ENCODE results near the gene IST1. TPM values are rescaled to one million over a fixed set of nuclear protein-coding genes. Genes with fewer than 3 reads are reported as not detected.
"Not testable (repeated sequence)": the region's sequence is repeated elsewhere in the genome, so short reads cannot be mapped to it uniquely, and the experiment has no call there.

Gene IST1
- total RNA-seq, 1 donor from 2014 or later: 141 TPM

- DNase-seq (ENCODE audit: low read depth in 2 of 2): no peak
Measured at GRCh38 chr16:71880176-71880575, 15.2 kb upstream of the IST1 start.

DNA sequence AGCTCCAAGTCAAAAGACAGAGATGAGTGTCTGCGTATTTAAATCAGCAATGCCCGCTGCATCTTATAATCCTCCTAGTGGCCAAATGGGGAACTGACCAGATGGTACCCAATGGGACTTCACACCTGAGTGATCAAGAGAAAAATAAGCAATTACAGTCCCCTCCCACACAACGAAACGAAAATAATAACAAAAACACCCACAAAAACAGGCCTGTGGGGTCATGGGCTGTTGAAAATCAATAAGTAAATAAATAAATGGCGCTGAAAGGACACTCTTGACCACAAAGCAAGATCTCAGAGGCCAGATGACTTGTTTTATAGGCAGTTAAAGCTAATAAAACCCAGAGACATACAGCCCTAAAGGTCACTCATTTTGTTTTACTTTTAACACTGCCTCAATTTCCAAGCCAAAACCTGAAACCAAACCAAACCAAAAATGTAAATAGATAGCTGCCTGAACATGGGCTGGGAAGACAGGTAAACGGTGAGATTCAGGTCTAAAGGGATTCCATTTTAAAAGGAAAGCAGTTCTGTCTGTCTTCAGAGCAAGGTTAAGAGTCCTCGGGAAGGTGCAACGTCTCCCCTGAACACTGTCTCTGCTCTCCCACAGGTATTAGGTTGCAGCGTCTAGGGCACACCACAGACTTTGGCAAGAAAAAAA is 12.7 kb upstream of the IST1 start:
- peak; percentile 80 for DNase-seq (ENCODE audit: low read depth in 2 of 2)

- peak; percentile 7 to 23 for DNase-seq (ENCODE audit: low read depth in 2 of 2)
Measured at GRCh38 chr16:71883168-71883848, 12.0 kb upstream of the IST1 start.

DNA sequence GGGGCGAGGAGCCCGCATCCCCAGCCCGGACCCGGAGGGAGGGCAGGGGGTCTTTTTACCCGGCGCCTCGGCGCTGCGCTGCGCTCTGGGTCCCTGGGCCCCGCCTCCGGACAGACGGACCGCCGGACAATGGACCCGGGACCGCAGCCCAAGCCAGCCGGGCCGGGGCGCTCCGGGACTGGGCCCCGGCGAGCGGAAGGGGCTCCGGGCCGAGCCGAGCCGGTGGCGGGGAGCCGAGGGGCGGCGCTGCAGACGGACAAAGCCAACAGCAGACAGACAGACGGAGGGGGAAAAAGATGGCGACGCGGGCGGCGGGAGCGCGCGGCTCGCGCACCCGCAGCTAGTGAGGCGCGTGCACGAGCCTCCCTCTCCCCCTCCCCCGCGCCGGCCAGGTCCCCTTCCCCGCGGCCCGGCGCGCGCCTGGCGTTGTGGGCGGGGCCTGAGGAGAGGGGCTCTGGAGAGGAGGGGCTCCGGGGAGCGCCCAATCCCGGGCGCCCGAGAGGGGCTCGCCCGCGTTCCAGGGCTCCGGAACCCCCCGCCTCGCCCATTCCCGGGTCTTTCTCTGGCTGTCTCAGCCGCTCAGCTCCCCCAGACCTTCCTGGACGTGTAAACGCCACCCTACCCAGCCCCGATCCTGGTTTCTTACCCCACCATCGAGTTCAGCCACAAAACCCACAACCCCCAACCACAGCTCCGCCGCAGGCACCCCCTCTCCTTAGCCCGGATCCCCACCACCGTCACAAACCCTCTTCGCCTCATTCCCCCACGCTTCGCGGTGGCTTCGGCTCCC is 11.3 kb upstream of the IST1 start, which contains the start of gene ZNF821:
TSS of gene ZNF821 (minus strand) at position 334 of the 790 bp plus-strand sequence. CDS start 4,236 bp downstream, outside the sequence.
- peak; percentile 77 to 87 for DNase-seq (ENCODE audit: low read depth in 2 of 2)

GRCh38 chr16:71885261-71885650 is 10.1 kb upstream of the IST1 start:
- DNase-seq (ENCODE audit: low read depth in 2 of 2): no peak

- DNase-seq (ENCODE audit: low read depth in 2 of 2): no peak
Measured at GRCh38 chr16:71889147-71889546, 6.2 kb upstream of the IST1 start.

- DNase-seq (ENCODE audit: low read depth in 2 of 2): no peak
Measured at GRCh38 chr16:71893888-71894228, 1.5 kb upstream of the IST1 start.

DNA sequence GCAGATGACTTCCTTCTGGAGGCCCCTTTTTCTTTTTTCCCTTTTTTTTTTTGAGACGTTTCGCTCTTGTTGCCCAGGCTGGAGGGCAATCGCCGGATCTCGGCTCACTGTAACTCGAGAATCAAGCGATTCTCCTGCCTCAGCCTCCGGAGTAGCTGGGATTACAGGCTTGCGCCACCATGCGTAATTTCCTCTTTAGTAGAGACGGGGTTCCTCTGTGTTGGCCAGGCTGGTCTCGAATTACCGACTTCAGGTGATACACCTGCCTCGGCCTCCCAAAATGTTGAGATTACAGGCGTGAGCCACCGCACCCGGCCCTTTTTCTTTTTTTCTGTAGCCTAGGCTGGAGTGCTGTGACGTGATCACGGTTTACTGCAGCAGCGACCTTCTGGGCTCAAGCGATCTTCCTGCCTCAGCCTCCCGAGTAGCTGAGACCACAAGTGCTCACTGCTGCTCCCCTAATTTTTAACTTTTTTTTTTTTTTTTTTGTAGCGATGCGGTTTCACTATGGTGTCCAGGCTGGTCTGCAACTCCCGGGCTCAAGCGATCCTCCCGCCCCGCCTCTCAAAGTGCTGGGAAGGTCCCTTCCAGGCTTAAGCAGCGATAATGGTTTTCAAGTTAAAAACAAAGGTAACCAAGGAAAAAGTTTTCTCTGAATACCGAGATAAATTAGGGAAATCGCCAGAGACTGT is 956 bp upstream of the IST1 start:
- DNase-seq (ENCODE audit: low read depth in 2 of 2): peak; percentile 36 to 73

- DNase-seq (ENCODE audit: low read depth in 2 of 2): peak; percentile 48 to 51
Measured at GRCh38 chr16:71895679-71896365, 491 bp downstream of the IST1 start.

GRCh38 chr16:71896764-71897368 is 1.5 kb downstream of the IST1 start:
- DNase-seq (ENCODE audit: low read depth in 2 of 2): no peak

DNA sequence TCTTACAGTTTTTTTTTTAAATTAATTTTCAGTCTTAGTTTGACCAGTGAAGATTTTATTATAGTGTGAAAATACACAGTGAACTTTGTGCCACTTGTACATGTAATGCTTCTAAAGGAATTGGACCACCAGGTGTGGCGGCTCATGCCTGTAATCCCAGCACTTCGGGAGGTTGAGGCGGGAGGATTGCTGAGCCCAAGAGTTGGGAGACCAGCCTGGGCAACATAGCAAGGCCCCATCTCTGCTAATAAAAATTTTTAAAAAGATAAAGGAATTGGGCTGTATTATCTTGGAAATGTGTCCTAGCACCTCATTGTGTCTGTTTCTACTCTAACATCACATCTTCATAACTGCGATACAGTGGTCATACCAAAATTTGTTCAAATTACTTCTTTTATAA is 3.8 kb downstream of the IST1 start:
- DNase-seq (ENCODE audit: low read depth in 2 of 2): no peak

DNA sequence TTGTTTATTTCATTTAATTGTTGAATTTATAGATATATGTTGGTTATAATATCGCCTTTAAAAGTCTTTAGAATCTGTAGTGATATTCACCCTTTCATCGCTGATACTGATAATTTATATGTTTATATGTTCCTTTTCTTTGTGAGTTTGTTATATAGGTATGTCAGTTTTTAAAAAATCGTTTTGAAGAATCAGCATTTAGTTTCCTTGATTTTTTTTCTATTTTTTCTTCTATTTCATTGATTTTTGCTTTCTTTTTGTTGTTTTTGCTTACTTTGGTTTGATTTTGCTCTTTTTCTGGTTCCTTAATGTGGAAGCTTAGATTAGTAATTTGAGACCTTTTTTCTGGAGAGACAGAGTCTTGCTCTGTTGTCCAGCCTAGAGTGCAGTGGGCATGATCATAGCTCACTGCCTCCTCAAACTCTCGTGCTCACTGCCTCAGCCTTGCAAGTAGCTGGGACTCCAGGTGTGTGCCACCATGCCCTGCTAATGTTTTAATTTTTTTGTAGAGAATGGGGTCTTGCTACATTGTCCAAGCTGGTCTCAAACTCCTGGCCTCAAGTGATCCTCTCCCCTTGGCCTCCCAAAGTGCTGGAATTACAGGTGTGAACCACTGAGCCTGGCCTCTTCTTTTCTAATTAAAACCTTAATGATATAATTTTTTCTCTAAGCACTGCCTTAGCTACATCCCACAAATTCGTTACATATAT is 7.5 kb downstream of the IST1 start:
- DNase-seq (ENCODE audit: low read depth in 2 of 2): no peak

DNA sequence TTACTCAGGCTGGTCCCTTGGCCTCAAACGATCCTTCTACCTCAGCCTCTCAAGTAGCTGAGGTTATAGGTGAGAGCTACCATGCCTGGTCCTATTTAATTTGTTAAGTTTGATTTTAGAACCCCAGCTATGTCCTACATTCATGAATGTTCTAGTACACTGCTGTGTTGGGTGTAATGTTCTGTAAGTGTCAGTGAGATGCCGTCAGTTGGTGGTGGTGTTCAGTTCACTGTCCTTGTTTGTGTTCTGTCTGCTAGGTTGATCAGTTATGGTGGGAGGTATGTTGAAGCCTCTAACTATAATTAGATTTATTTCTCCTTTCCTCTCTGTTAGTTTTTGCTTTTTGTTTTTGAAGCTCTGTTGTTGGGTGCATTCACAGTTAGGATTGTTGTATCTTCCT is 8.3 kb downstream of the IST1 start:
- no peak for DNase-seq (ENCODE audit: low read depth in 2 of 2)

DNA sequence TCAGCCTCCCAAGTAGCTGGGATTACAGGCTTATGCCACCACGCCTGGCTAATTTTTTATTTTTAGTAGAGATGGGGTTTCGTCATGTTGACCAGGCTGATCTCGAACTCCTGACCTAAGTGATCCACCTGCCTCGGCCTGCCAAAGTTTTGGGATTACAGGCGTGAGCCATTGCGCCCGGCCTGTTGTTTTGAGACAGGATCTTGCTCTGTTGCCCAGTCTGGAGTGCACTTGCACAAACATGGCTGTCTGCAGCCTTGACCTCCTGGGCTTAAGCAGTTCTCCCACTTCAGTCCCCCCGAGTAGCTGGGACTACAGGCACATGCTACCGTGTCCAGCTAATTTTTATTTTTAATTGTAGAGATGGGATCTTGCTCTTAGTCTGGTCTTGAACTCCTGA is 8.9 kb downstream of the IST1 start:
- no peak for DNase-seq (ENCODE audit: low read depth in 2 of 2)

DNA sequence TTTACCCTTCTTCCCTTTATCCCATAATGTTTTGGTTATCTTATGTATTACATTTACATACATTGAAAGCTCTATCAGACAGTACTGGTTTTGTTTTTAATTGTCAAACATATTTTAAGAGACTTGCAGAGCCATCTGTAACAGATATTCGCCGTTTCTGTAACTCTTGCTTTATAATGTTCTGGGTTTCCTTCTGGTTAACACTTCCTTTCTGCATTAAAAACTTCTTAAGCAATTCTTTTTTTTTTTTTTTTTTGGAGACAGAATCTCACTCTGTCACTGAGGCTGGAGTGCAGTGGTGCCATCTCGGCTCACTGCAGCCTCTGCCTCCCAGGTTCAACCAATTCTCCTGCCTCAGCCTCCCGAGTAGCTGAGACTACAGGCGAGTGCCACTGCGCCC is 10.4 kb downstream of the IST1 start:
- DNase-seq (ENCODE audit: low read depth in 2 of 2): not testable (repeated sequence)

DNA sequence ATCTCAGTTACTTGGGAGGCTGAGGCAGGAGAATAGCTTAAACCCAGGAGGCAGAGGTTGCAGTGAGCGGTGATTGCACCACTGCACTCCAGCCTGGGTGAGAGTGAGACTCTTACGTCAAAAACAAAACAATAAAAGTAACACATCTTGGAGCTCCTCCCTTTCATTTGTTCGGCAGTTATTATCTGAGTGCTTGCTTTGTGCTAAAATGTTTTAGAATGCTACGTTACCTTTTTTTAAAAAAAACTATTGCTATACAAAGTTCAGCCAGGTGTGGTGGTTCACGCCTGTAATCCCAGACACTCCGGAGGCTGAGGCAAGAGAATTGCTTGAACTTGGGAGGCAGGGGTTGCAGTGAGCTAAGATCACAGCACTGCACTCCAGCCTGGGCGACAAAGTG is 15.8 kb downstream of the IST1 start:
- no peak for DNase-seq (ENCODE audit: low read depth in 2 of 2)

DNA sequence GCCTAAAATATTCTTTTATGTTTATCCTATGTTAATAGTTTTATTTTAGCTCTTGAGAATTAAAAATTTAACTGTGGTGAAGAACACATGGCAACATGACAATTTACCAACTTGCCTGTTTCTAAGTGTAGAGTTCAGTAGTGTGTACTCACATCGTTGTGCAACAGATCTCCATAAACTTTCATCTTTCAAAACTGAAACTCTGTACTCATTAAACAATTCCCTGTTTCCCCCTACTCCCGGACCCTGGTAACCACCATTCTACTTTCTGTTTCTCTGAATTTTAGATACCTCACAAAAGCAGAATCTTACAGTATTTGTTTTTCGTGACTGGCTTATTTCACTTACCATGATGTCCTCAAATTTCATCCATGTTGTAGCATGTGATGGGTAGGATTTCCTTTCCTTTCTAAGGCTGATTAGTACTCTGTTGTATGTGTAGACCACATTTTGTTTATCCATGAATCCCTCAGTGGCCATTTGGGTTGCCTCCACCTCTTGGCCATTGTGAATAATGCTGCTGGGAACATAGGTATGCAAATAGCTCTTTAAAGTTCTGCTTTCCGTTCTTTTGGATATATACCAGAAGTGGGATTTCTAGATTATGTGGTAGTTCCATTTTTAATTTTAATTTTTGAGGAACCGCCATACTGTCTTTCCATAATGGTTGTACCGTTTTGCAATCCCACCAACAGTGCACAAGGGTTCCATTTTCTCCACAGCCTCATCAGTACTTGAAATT is 17.4 kb downstream of the IST1 start:
- DNase-seq (ENCODE audit: low read depth in 2 of 2): no peak

DNA sequence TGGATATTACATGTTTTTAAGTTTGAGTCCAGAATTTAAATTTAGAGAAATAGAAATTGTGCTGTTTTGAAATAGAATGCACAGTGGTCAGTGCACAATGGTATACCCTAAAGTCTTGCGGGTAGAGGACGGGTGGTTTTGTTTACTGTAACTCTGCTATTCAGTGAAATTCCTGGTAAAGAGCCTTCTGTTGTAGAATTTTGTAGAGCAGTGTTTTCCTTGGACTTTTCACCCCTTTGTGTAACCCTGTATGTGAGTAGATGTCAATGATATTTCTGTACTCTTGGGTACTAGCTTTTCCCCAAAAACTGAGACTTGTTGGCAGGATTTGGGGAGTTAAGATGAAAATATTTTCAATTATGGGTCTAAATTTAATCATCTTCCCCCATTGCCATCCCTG is 19.5 kb downstream of the IST1 start:
- no peak for DNase-seq (ENCODE audit: low read depth in 2 of 2)

GRCh38 chr16:71915350-71915749 is 20.0 kb downstream of the IST1 start:
- peak; percentile 59 to 67 for DNase-seq (ENCODE audit: low read depth in 2 of 2)
